Retinal pigment epithelial cell (primary cell): ENCODE measurements around the gene ANKS1A.

Experiments used
- DNase-seq: peaks from one replicate; pipeline ENCODE4 v3.0.0-alpha.2; 2010; ENCODE audit warnings: low read depth
- H3K4me3 ChIP-seq: 2 replicates; pipeline ENCODE4 v1.5.1; 2011; ENCODE audit warnings: mild to moderate bottlenecking, low read length, control low read depth, moderate library complexity
- TF ChIP-seq, protein P1 (sequence below): conservative IDR thresholded peaks from 2 replicates; pipeline ENCODE4 v1.5.1; 2011; ENCODE audit warnings: low read depth, low read length, control low read depth, inconsistent platforms

ANKS1A gene

DNA sequence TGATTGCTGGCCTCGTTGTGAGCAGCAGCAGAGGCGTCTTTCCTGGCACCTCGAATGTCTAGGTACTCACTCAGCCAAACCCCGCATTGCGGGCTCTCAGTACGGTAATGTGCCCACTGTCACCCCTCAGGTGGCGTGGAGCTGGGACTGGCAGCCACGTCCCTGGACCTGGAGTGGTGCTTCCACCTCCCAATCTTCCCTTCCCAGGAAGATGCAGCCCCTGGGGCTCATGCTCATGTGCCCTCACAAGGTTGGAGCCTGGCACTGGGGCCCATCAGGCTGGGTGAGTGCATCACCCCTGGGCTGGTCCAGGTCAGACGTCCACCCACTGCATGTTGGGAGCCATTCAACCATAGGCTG is 176.4 kb downstream of the ANKS1A start:
- H3K4me3 ChIP-seq: no peak overlapping the region
- no peak for DNase-seq
- TF ChIP-seq, protein P1, sequence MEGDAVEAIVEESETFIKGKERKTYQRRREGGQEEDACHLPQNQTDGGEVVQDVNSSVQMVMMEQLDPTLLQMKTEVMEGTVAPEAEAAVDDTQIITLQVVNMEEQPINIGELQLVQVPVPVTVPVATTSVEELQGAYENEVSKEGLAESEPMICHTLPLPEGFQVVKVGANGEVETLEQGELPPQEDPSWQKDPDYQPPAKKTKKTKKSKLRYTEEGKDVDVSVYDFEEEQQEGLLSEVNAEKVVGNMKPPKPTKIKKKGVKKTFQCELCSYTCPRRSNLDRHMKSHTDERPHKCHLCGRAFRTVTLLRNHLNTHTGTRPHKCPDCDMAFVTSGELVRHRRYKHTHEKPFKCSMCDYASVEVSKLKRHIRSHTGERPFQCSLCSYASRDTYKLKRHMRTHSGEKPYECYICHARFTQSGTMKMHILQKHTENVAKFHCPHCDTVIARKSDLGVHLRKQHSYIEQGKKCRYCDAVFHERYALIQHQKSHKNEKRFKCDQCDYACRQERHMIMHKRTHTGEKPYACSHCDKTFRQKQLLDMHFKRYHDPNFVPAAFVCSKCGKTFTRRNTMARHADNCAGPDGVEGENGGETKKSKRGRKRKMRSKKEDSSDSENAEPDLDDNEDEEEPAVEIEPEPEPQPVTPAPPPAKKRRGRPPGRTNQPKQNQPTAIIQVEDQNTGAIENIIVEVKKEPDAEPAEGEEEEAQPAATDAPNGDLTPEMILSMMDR: no peak

DNA sequence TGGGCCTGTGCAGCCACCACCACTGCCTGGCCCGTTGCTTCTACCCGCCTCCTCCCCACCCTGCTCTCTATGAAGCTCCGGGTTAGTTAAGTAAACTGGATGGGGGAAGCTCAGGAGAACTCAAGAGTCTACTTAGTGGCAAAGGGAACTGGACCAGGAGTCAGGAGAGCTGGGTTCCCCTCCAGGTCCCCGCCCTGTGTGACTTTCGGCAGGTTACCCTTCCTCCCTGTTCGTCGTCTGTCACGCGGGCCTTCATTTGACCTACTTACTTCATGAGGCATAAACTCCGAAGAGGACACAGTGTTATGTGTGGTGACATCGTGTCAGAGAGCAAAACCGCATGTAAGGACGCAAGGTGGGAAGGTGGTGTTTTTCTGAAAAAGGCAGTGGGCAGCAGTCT is 176.8 kb downstream of the ANKS1A start:
- no peak for DNase-seq
- TF ChIP-seq, protein P1: no peak
- no peak overlapping the region for H3K4me3 ChIP-seq

DNA sequence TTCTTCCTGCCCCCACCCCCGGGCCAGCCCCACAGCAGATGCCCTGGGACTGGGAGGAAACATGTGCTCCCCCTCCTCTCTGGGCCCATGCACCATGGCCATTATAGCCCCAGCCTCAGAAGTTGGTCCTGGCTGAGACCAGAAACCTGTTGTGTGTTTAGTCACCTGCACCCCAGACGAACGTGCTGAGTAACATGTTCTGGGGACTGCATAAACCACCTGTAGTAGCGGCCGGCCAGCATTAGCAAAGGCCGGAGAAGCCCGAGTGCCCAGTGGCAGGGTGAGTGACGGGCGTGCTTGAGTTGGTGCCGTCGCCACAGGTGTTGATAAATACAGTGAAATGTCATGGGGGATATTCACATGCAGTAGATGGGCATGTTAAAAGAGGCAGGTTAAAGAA is 178.2 kb downstream of the ANKS1A start:
- TF ChIP-seq, protein P1: no peak
- no peak overlapping the region for H3K4me3 ChIP-seq
- DNase-seq: no peak

DNA sequence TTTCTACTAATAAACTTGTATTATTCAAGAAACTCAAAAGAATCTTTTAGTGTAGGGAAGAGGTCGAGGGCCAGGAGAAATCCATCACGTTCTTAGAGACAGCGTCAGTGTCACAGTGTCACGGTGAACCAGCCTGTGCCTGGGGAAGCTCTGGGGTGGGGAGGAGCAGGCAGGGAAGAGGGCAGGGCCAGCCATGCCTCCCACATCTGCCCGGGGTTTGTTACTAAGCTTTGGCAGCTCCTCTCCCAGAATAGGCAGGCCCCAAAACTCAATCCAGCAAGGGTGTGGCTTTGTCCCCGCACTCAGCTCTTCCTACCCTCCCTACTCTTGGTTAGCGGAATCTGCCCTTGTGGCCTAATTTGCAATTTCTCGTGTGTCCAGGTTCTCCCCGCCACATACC is 179.2 kb downstream of the ANKS1A start:
- TF ChIP-seq, protein P1: no peak
- no peak for DNase-seq

DNA sequence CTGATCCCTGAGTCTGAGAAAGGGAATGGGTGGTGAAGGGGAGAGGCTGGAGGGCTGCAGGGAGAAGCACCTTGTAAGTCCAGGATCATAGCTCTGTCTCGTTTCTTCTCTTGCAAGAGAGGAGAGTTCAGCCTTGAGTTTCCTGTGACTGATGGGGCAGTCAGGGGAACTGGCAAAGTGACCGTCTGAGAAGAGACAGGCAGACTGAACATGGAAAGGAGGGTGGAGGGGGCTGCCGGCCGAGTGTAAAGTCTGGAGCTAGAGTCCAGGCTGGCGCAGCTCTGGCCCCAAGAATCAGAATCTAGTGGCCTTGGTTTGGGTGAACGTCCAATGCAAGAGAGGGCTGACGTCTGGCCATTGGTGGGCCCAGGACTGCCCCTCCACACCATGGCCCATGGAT is 179.6 kb downstream of the ANKS1A start:
- no peak for DNase-seq
- TF ChIP-seq, protein P1: no peak
- H3K4me3 ChIP-seq: no peak overlapping the region

More for the DNA sequence above, 179.2 kb downstream of the ANKS1A start:
- no peak overlapping the region for H3K4me3 ChIP-seq

DNA sequence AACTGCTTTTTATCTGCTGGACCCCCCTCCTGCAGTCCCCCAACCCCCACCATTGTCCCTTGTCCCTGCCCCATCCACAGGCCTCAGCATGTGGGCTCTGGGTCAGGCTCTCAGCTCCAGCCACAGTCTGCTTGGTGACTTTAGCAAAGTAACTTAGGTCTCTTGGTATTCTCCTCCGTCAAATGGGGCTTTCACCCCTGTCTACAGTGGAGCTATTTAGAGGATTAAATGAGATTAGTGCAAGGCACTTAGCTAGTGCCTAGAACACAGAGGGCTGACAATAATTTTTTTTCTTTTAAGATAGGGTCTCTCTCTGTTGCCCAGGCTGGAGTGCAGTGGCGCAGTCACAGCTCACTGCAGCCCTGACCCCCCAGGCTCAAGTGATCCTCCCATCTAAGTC is 180.2 kb downstream of the ANKS1A start:
- TF ChIP-seq, protein P1: no peak
- DNase-seq: no peak
- H3K4me3 ChIP-seq: no peak overlapping the region

DNA sequence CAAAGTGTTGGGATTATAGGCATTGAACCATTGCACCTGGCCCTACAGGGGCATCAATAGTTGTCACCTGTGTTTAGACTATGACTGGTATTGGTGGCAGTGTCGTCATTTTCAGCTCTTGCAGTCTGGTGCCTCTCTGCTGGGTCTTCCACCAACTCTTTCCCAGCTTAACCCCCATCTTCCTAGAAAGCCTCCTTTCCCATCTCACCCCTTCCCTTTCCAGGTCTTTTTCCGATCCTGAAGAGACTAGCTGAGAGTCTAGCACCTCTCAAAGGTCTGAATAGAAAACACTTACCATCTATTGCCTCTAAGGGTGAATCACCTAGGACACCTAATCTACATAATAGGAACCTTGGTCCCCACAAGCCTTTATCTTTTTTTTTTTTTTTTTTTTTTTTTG is 181.1 kb downstream of the ANKS1A start:
- no peak overlapping the region for H3K4me3 ChIP-seq
- TF ChIP-seq, protein P1: no peak
- no peak for DNase-seq
